Activated CD8-positive, alpha-beta T cell treated with anti-CD3 and anti-CD28 coated beads for 36 hours (primary cell): ENCODE measurements around the gene MAP2K6. TPM values are rescaled to one million over a fixed set of nuclear protein-coding genes. Genes with fewer than 3 reads are reported as not detected.

ENCODE experiments used
- ATAC-seq: fragments of 200-7000 bp; cut with Tn5 transposase; one replicate; pipeline ENCODE4 v1.10.0; 2021; ENCODE audit warnings: mild to moderate bottlenecking, moderate library complexity
- CTCF ChIA-PET: fragments of 350-600 bp; sonication (Branson Sonifier 250); formaldehyde crosslinking; loops from one replicate; lab custom pipeline; 2021; ENCODE audit warnings: antibody characterized with exemption; lab: Charles Lee
- POLR2A ChIA-PET: fragments of 350-600 bp; sonication (Branson Sonifier 250); formaldehyde crosslinking; loops from one replicate; lab custom pipeline; 2021; ENCODE audit warnings: antibody characterized with exemption; lab: Charles Lee
- DNase-seq: peaks from one replicate; pipeline ENCODE4 v3.0.0-alpha.2; 2020
- H3K27ac Mint-ChIP-seq: one replicate; pipeline ENCODE4 v1.8.0; 2021; ENCODE audit warnings: mild to moderate bottlenecking, mixed read lengths
- H3K27me3 Mint-ChIP-seq: one replicate; pipeline ENCODE4 v1.8.0; 2021; ENCODE audit warnings: mixed read lengths
- H3K36me3 Mint-ChIP-seq: one replicate; pipeline ENCODE4 v1.8.0; 2021; ENCODE audit warnings: low read depth, mixed read lengths
- H3K4me1 Mint-ChIP-seq: one replicate; pipeline ENCODE4 v1.8.0; 2021; ENCODE audit warnings: low read depth, mixed read lengths
- H3K4me3 Mint-ChIP-seq: one replicate; pipeline ENCODE4 v1.8.0; 2021; ENCODE audit warnings: mild to moderate bottlenecking, moderate library complexity, mixed read lengths
- H3K9me3 Mint-ChIP-seq: one replicate; pipeline ENCODE4 v1.8.0; 2021; ENCODE audit warnings: mixed read lengths
- intact Hi-C: fragments of 100-400 bp; cut with micrococcal nuclease; formaldehyde crosslinking; loops from one replicate; pipeline ENCODE4 v1.10.0; 2022
- total RNA-seq, 2 experiments: library from RNA; stranded (reverse); gene quantifications; one replicate each; pipeline ENCODE4 v1.2.3, GENCODE V29; 2021
- TF ChIP-seq, protein P1 (sequence below): fragments of 200-600 bp; IDR thresholded peaks from one replicate; pipeline ENCODE4 v1.8.0; 2022; ENCODE audit warnings: antibody characterized with exemption, mild to moderate bottlenecking

MAP2K6 gene
- total RNA-seq, 2 experiments from 2014 or later: 3.2 to 3.3 TPM

DNA sequence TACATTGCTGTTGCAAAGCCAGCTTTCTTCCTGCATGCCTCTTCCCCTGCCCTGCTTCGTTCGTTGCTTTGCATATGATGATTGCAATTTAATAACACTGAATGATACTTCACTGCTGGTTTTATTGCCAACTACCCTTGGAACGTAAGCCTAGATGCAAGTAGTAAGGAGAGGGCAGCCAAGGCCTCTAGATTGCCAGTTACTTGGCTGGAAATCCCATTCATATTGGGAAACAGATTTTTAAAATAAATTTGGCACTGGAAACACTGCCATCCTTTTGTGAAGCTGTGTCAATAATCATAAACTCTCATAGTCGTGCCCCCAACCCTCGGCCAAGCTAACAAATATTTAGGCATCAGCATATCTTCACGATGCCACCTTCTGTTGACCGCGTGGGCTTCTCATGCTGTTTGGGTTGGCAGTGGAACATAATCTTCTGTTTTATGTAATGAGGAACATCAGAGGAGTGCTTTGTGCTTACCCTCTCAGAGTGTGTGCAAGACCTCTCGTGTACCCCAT, 86.5 kb downstream of the MAP2K6 start:
- Mint-ChIP-seq H3K27me3 (no peaks in the 10 kb centered on the region), H3K27ac (no peak overlapping the region), H3K4me3 (no peak overlapping the region), H3K4me1 (peaks cover 25% of the 10 kb centered on the region), H3K9me3 (no peaks in the 10 kb centered on the region), H3K36me3 (no peaks in the 10 kb centered on the region)
- POLR2A ChIA-PET: interaction anchor here (2.1 kb wide), 1 partner anchor 15 kb away, joined by 4 read pairs; no protein-coding TSS in a partner anchor
- no peak for DNase-seq
- intact Hi-C loops: no loop called here
- ATAC-seq: no peak
- TF ChIP-seq, protein P1, sequence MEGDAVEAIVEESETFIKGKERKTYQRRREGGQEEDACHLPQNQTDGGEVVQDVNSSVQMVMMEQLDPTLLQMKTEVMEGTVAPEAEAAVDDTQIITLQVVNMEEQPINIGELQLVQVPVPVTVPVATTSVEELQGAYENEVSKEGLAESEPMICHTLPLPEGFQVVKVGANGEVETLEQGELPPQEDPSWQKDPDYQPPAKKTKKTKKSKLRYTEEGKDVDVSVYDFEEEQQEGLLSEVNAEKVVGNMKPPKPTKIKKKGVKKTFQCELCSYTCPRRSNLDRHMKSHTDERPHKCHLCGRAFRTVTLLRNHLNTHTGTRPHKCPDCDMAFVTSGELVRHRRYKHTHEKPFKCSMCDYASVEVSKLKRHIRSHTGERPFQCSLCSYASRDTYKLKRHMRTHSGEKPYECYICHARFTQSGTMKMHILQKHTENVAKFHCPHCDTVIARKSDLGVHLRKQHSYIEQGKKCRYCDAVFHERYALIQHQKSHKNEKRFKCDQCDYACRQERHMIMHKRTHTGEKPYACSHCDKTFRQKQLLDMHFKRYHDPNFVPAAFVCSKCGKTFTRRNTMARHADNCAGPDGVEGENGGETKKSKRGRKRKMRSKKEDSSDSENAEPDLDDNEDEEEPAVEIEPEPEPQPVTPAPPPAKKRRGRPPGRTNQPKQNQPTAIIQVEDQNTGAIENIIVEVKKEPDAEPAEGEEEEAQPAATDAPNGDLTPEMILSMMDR: no peak
- CTCF ChIA-PET: interaction anchor here (1.1 to 1.5 kb wide), 4 partner anchors 9 to 22 kb away, joined by 3 to 4 read pairs (median 4); no protein-coding TSS in a partner anchor

DNA sequence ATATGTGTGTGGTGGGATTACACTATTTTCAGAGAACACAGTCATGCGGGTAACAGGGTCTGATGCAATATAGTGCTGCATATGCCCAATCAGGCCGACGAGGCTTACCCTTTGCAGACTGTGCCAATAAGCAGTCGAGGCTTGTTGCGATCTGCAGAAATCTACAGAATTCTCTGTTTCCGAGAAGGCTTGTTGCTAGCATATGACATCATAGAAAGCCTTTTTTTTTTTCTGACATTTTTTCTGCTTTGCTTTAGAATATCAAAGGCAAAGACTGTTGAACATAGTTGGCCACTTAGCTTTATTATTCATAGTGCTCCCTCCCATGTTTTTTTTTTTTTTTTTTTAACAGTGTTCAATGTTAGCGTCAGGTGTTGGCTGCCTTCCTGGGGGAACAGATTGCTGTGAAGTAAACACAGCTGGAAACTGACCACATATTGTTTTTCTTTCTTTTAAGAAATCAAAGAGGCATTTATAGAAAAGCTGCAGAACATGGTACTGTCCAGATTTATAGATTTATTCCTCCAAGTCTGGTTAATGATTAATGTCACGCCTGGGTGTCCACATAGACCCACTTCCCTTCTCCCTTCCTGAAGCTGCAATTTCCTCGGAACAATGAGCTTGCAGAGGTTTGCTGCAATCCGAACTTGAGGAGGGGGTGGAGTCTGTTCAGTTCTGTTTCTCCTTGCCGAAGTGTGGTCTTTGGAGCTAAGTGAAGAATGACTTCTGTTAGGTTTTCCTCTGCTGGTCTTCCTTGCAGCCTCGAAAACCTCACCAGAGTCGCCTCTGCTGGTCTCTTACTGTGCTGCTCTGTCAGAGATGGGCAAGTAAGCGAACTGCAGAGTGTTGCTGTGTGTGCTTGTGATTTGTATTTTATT, 87.3 kb downstream of the MAP2K6 start:
- ChIA-PET CTCF (interaction anchor here (1.1 to 1.5 kb wide), 4 partner anchors 10 to 22 kb away, joined by 3 to 4 read pairs (median 3); no protein-coding TSS in a partner anchor), POLR2A (interaction anchor here (2.1 kb wide), 1 partner anchor 14 kb away, joined by 4 read pairs; no protein-coding TSS in a partner anchor)
- Mint-ChIP-seq H3K36me3 (peaks cover 1% of the 10 kb centered on the region), H3K4me1 (peaks cover 23% of the 10 kb centered on the region), H3K27me3 (no peaks in the 10 kb centered on the region), H3K27ac (no peak overlapping the region), H3K4me3 (peak overlapping the region; percentile 10), H3K9me3 (no peaks in the 10 kb centered on the region)
- peak; percentile 4 for DNase-seq
- intact Hi-C loops: no loop called here
- TF ChIP-seq, protein P1: no peak
- no peak for ATAC-seq

DNA sequence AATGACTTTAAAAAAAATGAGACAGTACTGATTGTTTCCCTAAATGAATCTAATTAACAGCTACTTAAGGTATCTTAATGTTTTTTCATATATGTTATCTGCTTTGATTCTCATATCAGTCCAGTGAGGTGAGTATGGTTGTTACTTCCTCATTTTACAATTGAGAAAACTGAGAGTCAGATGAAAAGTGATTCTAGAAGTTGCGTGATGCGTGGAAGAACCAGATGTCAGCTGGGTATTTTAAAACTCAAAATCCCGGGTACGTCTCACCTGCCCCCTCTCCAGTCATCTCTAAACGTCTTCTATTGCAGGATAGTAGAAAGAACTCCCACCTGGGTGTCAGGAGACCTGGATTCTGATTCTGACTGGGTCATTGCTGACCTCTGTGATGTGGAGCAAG, 89.2 kb downstream of the MAP2K6 start:
- TF ChIP-seq, protein P1: no peak
- ATAC-seq: no peak

DNA sequence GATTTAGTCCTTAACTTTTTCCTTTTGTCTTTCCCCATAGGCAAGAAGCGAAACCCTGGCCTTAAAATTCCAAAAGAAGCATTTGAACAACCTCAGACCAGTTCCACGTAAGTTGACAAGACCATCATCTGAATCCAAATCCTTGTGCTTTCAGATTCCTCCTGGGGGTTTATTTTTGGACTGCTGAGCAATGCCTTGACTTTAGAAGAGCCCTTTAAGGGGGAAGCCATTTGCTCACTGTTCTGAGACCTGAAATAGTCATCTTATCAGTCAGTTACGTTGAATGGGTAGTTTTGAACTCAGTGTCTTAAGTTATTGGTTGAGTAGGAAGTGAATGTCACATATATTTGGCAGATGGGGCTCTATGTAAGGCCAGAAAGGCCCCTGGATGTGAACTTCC, 91.2 kb downstream of the MAP2K6 start:
- intact Hi-C loops: no loop called here
- Mint-ChIP-seq H3K4me3 (no peak overlapping the region), H3K27me3 (no peaks in the 10 kb centered on the region), H3K27ac (no peak overlapping the region), H3K4me1 (peaks cover 19% of the 10 kb centered on the region), H3K9me3 (peaks cover 1% of the 10 kb centered on the region), H3K36me3 (peaks cover 13% of the 10 kb centered on the region)
- ChIA-PET CTCF (interaction anchor here (1.2 kb wide), 1 partner anchor 20 kb away, joined by 6 read pairs; no protein-coding TSS in a partner anchor), POLR2A (no interaction called here)
- no peak for DNase-seq
- TF ChIP-seq, protein P1: no peak
- no peak for ATAC-seq

More for the DNA sequence above, 89.2 kb downstream of the MAP2K6 start:
- H3K4me3 Mint-ChIP-seq: no peak overlapping the region
- peaks cover 9% of the 10 kb centered on the region for H3K36me3 Mint-ChIP-seq
- no peak for DNase-seq
- no peak overlapping the region for H3K27ac Mint-ChIP-seq
- intact Hi-C loops: no loop called here
- ChIA-PET POLR2A (interaction anchor here (0.7 kb wide), 1 partner anchor 83 kb away, joined by 3 read pairs; no protein-coding TSS in a partner anchor), CTCF (interaction anchor here (1.1 to 1.5 kb wide), 2 partner anchors 8 to 23 kb away, joined by 4 to 5 read pairs; no protein-coding TSS in a partner anchor)
- H3K4me1 Mint-ChIP-seq: peaks cover 21% of the 10 kb centered on the region
- no peaks in the 10 kb centered on the region for H3K27me3 Mint-ChIP-seq
- no peaks in the 10 kb centered on the region for H3K9me3 Mint-ChIP-seq
